HG02678 (cell line): ENCODE data around the gene TOB1.
"Not testable (repeated sequence)": the region's sequence is repeated elsewhere in the genome, so short reads cannot be mapped to it uniquely, and the experiment has no call there.

Source experiments
- ATAC-seq: cut with Tn5 transposase; IDR thresholded peaks from one replicate; pipeline ENCODE4 v1.9.1; 2021; ENCODE audit warnings: mild to moderate bottlenecking, moderate library complexity; ENCODE audit not compliant: unreplicated experiment

The TOB1 gene

DNA sequence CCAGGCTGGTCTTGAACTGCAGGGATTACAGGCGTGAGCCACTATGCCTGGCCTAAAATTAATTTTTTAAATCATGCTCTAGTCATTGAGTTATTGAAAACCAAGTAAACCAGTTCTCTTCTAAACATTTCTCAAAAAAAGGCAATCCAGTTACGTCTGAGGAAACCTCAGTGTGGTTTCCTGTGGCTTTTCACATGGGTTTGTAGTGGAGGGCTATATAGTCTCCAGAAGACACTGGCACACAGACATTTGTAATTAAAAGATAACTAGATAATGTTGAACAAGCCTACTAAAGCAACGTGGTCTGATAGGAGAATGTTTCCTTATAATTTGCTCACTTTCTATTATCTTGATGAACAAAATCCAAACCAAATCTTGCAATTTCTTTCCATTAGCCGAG, 5.2 kb upstream of the TOB1 start:
- no peak for ATAC-seq

DNA sequence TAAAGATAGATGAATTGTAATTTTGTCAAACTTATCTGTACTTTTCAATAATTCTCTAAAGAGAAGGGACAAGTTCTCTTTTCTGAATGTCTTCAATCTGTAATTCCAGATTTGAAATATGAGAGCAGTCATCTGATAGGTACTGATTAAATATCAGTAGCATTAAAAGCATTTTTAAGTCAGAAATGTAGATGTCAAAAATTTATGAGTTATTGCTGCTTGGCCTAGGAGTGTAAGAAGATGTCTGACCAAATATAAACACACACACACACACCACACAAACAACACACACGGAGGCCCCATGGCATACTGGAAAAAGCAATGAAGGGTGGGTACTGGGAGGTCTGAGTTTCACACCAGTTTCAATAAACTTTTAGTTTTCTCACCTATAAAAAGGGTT, 2.4 kb upstream of the TOB1 start:
- no peak for ATAC-seq

DNA sequence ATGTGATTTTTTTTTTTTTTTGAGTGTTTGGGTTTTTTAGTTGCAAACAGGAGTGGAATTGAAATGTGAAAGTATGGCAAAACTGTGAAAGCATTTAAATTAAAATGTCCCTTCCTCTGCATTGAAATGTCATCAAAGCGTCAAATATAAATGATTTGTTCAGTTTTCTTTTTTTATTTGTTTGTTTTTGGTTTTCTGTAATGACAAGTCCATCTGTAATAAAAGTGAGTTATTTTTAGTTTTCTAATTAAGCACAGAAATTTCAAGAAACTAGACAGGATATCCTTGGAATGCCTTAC, 1.9 kb upstream of the TOB1 start:
- no peak for ATAC-seq

DNA sequence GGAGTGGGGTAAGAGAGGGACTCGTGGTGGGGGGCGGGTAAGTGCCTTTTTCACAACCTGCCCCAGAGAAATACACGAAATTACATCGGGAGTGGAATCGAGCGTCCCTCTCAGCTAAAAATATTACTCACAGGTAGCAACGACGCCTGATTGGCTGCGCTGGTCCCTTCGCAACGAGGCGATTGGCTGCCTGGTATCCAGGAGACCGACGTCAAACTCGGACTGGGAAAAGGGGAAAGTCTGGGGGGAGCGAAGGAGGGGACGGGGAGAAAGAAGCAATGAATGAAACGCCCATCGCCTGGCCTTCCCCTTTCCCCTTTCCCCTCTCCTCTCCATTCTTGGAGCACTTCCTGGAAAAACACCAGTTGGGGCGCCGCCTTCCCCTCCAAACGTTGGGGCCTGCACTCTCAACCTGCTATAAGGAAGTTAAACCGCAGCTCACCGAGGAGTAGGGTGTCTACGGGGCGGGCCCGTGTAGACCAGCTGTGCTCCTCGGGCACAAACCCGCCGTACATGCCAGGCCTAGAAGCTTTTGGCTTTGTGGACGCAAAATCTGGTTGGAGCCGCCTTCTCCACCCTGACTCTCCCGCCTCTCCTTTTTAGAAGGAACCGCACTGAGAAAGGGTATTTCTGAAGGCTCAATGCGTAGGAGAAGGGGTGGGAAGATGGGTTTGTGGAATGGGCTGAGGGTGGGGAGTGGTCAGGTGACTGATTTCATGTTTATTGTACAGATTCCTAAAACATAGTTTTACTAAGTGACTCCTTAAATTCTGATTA, 1.4 kb upstream of the TOB1 start:
- peak; percentile 34 for ATAC-seq

DNA sequence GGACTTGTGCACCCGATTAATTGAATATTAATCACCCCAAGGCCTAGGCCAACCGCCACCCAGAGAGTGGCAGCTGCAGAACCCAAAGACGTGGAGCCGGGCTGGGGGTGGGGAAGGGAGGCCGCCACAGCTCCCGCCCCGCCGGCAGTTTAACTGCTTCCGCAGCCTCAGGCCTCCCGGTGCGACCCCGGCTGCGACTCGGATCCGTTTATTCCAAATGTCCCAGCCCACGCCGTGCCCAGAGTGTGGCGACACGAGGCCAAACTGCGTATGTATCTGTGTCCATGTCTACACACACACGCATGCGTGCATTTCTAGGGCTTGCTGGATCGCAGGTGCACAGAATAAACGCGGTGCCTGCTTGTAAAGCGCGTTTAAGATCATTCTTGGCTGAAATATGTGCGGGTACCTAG, 802 bp upstream of the TOB1 start:
- ATAC-seq, result peak; percentile 2

DNA sequence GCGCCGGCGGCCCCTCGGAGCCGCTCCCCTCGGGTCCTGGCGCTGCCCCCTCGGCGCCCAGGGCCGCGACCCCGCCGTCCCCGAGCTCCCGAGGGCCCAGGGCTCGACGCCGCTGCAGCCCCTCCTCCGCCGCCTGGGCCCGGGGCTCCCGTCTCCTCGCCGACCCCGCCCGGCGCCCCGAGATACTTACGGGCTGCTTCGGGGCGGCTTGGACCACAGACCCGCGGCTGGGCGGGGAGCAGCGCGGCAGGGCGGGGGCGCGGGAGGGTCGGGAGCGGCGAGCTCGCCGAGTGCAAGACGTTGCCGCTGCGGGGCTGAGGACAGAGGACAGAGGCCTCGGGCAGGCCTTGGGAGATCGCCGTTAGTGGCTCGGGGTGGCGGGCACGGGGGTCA, 290 bp downstream of the TOB1 start:
- ATAC-seq, result peak; percentile 12

DNA sequence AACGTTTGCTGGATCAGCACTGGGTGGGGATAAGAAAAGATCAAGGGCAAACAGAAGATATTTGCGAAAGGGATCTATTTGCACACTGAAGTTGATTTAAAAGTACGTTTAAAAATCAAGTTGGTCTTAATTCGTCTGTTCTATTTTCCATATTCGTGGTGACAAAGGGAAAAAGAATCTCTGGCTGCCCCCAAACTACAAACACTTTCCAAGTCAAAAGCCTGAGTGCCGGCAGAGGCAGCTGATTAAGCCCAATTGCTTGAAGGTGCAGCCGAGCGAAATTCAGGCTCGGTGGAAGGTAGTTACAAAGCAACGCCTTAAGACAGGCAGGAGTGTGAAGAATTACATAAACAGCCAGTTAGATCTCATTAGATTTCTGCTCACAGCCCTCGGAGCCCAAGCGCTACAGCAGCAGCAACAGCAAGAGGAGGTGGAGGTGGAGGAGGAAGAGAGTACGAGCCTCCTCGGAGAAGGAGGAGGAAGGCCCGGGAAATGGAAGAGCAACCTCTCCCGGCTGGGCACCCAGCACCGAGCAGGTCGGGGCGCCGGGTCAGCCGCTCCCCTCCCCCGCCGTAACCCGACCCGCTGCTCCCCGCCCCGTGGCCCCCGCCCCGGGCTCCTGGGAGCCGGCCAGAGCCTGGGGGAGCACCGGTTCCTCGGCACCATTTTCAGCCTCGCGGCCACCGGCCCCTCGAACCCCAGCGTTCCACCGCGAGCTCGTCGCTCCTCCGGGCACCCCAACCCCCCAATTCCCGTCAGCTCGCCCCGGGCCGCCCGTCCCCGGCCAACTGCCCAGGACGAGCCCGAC, 890 bp downstream of the TOB1 start:
- ATAC-seq, result peak; percentile 15

DNA sequence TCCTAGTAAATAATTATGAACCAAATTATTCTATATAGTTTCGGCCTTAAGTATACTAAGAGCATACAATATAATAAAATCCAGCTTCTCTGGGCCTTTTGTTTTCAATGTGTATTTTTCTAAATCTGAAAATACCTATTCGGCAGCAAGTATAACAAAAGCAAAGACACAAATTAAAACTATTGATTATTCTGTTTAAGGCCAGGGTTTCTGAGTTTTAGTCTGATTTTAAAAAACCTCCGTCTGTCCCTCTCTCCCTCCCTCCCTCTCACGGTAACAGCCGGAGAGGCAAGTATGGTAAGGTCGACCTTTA, 1.5 kb downstream of the TOB1 start:
- no peak for ATAC-seq

DNA sequence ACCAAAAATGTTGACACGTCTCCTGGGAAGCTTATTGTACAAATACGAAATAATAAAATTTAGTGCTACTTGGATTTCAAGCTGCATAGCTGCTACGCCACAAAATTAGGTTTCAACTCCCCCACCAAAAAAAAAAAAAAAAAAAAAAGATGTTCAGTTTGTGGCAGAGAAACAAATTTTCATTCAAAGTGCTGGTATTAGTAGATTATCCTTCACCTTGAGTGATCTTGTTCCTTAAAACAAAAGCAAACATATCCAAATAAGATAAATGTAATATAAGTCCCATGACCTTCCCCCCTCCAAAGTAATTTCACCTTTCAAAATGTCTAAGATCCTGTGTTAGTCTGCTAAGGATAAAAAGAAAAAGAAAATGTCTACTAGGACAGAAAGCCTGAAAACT, 2.2 kb downstream of the TOB1 start:
- no peak for ATAC-seq

DNA sequence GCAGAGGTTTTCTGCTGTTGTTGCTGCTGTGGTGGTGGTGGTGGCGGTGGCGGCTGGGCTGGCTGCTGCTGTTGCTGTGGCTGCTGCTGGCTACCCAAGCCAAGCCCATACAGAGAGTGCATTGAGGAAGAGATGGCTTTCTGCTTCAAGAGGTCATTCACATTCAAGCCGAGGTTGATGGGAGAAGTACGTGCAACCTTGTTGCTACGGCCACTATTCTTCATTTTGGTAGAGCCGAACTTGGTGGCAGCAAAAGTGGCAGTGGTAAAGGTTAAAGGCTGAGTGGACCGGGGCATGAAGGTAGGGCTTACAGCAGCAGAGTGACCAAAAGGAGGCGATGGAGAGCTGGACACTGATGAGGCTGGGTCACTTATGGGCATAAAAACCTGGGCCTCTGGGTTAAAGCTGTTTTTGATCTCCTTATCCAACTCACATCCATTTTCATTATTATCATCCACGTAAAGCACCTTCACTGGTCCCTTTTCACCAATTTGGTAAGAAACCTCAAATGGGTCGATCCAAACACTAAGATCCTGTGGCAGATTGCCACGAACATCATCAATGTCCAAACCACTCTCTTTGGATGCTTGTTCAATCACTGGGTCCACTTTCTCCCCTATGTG, 2.8 kb downstream of the TOB1 start:
- no peak for ATAC-seq

DNA sequence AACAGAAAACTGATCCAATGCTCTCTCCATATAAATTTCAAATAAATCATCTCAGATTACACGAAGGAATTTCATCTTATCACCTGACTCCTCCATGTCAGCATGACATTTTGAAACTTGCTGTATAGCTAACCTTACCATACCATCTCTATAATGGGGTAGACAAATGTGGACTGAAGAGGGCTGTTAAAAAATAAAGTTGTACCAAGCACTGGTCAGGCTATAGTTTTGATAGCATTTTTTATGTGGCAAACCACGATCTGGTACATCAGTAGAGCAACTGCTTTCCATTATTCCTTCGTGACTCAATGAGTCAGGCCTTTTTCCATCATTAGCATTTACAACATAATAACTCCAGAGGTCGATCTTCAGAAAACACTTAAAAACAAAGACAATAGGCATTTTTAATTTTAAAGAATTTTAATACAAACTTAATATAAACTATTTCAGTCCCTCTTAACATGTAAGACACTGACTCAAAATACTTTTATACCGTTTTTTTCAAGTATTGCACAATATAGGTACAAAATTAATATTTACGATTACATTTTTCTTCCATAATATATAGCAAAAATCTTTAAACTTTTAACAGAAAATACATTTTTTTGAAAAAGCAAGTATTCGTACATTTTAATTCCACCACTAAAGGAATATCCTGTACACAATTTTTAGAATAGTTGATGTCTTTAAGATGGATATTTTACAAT, 4.2 kb downstream of the TOB1 start:
- ATAC-seq, result no peak

DNA sequence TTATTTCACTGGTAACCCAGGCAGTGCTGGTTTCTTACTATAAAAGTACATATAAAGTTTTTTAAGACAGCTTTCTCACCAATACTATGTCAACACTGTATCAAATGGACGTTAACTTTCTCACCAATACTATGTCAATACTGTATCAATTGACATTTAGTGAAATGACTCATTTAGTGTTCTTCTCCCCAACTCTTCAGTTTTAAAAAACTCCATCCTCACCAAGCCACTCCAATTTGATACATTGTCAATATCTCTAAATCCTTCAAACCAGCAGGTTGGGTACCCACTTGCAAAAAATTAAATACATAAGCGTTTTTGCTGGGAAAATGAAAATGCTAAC, 4.8 kb downstream of the TOB1 start:
- no peak for ATAC-seq

DNA sequence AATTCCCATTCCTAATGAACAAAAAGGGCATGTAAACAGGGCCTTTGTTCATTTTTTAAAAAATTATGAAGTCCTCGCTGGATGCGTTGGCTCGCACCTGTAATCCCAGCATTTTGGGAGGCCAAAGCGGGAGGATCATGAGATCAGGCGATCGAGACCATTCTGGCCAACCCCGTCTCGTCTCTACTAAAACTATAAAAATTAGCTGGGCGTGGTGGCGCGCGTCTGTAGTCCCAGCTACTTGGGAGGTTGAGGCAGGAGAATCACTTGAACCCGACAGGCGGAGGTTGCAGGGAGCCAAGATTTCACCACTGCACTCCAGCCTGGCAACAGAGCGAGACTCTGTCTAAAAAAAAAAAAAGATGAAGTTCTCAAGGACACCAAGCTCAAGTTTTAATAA, 6.4 kb downstream of the TOB1 start:
- not testable (repeated sequence) for ATAC-seq

DNA sequence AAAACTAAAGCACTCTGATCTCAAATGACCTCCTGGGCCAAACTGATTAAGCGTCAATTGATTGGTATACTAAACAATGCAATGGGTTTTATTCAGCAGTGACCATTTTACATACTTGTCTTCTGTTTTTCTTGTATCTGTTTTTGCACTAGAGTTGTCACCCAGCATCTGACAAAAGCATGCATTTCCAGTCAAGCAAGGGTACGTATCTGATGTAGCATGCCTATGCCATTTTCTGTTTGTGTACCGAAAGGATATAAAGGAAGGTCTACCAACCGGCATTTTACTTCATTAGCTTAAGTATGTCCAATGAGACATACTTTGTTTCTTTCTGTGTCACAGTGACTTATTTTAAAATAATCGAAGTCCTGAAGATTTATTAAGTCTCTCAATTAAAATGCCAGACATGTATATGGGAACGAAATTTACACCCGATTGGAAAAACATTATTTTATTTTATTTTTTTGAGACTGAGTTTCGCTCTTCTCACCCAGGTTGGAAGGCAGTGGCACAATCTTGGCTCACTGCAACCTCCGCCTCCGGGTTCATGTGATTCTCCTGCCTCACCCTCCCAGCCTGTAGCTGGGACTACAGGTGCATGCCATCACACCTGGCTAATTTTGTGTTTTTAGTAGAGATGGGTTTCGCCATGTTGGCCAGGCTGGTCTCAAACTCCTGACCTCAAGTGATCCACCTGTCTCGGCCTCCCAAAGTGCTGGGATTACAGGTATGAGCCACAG, 7.5 kb downstream of the TOB1 start:
- ATAC-seq, result no peak

DNA sequence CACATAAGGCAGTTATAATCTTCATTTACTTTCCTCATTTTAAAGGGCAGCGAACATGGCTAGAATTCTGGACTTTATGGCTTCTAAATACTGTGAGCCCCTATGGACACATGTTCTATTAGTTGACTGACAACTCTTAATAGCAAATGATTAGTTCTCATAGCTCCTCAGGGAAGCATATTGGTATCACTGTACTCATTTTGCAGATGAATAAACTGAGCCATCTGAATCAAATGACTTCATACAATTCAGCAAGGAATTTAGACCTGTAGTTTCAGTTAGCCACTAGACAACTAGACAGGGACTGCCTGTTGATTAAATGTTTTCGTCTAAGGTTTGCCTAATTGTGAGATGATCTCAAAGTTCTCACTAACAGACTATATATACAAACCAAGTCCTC, 9.7 kb downstream of the TOB1 start:
- ATAC-seq, result no peak

DNA sequence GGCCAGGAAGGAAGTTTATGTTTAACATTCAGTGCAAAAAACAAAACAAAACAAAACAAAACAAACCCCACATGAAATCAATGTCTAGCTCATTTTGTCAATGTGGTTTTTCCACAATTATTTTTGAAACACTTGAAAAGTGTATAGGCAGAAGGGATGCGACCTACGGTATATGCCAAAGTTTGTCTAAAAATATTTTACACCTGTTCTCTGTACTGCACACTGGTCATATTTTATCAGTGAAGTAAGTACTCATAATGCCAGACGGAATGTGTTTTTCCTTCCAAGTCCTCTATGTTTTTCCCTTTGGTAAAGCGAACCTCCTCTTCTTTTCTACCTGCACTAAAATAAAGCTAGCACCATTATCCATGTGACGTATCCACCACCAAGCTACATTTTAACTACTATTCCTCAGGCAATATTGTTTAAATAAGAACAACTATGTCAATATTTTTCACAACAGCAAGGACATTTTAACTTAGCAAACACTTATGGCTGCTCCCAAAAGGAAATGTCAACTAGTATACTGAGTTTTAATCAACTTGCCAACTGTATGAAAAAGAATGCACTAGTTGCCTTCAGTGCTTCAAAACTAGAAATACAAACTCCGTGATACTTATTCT, 10.3 kb downstream of the TOB1 start:
- no peak for ATAC-seq

DNA sequence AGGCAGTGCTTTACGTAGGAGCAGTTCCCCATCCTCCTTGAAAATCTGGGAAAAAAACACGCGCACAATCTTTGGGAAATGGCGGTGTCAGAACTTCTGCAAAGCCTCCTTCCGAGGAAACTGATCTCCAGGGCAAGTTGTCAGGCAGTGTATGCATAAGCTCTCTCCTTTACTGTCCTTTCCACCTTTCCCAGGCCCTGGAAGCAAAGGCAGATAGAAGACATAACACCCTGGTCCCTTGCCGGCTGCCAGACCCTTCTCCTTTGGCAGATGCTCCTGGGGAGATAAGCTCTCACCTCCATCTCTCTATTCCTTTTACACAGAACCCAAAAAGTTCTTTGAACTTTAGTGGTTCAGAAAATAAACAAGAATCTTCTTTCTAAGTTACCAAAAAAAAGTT, 12.4 kb downstream of the TOB1 start:
- ATAC-seq, result no peak

DNA sequence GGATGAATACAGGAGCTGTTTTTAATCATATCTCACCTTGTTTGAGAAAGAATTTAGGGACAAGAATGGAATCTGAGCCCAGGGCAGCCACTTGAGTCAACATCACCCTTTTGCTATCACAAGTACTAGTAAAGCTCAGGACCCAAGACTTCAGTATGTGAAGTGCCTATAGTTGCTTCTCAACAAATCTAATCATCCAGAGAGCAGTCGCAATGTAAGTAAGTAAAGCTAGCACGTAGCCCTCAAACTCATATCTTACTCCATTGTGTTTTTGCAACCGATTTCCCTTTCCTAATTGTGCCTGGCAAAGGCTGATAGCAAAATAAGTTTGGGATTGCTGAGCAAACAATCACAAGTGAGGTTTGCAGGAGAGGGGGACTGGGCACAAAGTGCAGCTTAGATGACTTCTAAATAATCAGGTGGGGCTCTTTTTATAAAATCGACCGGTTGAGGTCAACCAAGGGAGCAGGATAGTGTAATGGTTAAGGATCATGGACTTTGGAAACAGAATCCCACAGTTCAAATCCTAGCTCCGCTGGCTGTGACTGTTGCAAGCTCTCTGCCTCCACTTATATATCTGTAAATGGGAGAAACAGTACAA, 13.0 kb downstream of the TOB1 start:
- ATAC-seq, result no peak

DNA sequence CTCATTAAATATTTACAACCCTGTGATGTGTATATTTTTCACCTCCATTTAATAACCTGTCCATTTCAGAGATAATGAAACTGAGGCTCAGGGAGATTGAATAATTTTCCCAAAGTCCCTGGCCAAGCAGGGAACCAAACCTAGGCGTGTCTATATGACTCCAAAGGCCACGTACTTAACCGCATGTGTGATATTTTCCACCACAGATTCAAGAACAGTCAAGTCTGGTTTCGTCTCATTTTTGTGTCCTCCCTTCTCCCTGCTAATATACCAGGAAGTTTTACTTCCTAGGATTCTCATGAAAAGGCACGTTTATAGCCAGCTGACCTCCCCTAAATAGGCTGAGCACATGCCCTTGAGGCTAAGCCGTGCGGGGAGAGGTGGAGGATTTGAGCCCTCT, 15.5 kb downstream of the TOB1 start:
- no peak for ATAC-seq

DNA sequence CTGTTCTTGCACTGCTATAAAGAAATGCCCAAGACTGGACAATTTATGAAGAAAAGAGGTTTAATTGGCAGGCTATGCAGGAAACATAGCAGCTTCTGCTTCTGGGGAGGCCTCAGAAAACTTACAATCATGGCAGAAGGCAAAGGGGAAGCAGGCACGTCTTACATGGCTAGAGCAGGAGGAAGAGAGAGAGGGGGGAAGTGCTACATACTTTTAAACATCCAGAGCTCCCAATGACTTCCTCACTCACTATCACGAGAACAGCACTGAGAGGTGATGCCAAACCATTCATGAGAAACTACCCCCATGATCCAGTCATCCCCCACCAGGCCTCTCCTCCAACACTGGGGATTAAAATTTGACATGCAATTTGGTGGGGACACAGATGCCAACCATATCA, 17.4 kb downstream of the TOB1 start:
- no peak for ATAC-seq
